ENCODE data around the gene FXYD3.
A peak's percentile ranks its signal among the peaks of the same experiment; 100 is the strongest.
"Not testable (repeated sequence)": the region's sequence is repeated elsewhere in the genome, so short reads cannot be mapped to it uniquely, and the experiment has no call there.

Gene FXYD3

GRCh38 chr19:35153129-35153522, 37.5 kb downstream of the FXYD3 start:
- H3K36me3 ChIP-seq (replicated peaks) = peaks cover 13% of the 10 kb centered on the region
- H3K27me3 ChIP-seq (ENCODE audit: low read depth); H3K9me3 ChIP-seq; in situ Hi-C loops (cut with MboI; ENCODE audit: low sequenced_read_pairs); DNase-seq (ENCODE audit: low spot score in 2 of 2); H3K4me3 ChIP-seq: not testable (repeated sequence)
- peaks cover 18% of the 10 kb centered on the region for H3K4me1 ChIP-seq

- H3K4me1 ChIP-seq = peaks cover 18% of the 10 kb centered on the region
- H3K9me3 ChIP-seq = no peaks in the 10 kb centered on the region
- no peaks in the 10 kb centered on the region for H3K27me3 ChIP-seq (ENCODE audit: low read depth)
- H3K4me3 ChIP-seq = peak overlapping the region; percentile 81
- H3K36me3 ChIP-seq (replicated peaks) = peaks cover 20% of the 10 kb centered on the region
- in situ Hi-C loops (cut with MboI; ENCODE audit: low sequenced_read_pairs) = no loop called here
- peak; percentile 59 to 85 for DNase-seq (ENCODE audit: low spot score in 2 of 2)
These were observed 38.3 kb downstream of the FXYD3 start for GRCh38 chr19:35153701-35154524.

- no peaks in the 10 kb centered on the region for H3K9me3 ChIP-seq
These were observed 39.1 kb downstream of the FXYD3 start, which contains the start of gene FXYD5 for GRCh38 chr19:35154525-35155406. Gene FXYD5, plus strand, starts transcription at chr19:35154735. Its CDS starts 816 bp downstream, at chr19:35155551.

GRCh38 chr19:35155441-35155840, 39.8 kb downstream of the FXYD3 start:
- H3K27me3 ChIP-seq (ENCODE audit: low read depth) = no peaks in the 10 kb centered on the region
- H3K36me3 ChIP-seq (replicated peaks) = peaks cover 34% of the 10 kb centered on the region
- in situ Hi-C loops (cut with MboI; ENCODE audit: low sequenced_read_pairs) = no loop called here
- peaks cover 18% of the 10 kb centered on the region for H3K4me1 ChIP-seq
- DNase-seq (ENCODE audit: low spot score in 2 of 2) = no peak
- peak overlapping the region; percentile 81 for H3K4me3 ChIP-seq
- no peaks in the 10 kb centered on the region for H3K9me3 ChIP-seq

More at GRCh38 chr19:35154525-35155406, 39.1 kb downstream of the FXYD3 start, which contains the start of gene FXYD5:
- Histone ChIP-seq H3K4me1 (peaks cover 18% of the 10 kb centered on the region), H3K36me3 (replicated peaks) (peaks cover 27% of the 10 kb centered on the region), H3K4me3 (peak within 1 kb of the TSS; percentile 81), H3K27me3 (ENCODE audit: low read depth) (no peaks in the 10 kb centered on the region)
- DNase-seq (ENCODE audit: low spot score in 2 of 2) = peak; percentile 58 to 82
- in situ Hi-C loops (cut with MboI; ENCODE audit: low sequenced_read_pairs) = no loop called here

GRCh38 chr19:35155981-35156672, 40.5 kb downstream of the FXYD3 start:
- no peak for DNase-seq (ENCODE audit: low spot score in 2 of 2)
- Histone ChIP-seq H3K36me3 (replicated peaks) (peaks cover 39% of the 10 kb centered on the region), H3K4me3 (peak overlapping the region; percentile 81), H3K4me1 (peaks cover 18% of the 10 kb centered on the region), H3K9me3 (no peaks in the 10 kb centered on the region), H3K27me3 (ENCODE audit: low read depth) (no peaks in the 10 kb centered on the region)
- in situ Hi-C loops (cut with MboI; ENCODE audit: low sequenced_read_pairs) = no loop called here

- Histone ChIP-seq H3K9me3 (no peaks in the 10 kb centered on the region), H3K36me3 (replicated peaks) (peaks cover 44% of the 10 kb centered on the region), H3K27me3 (ENCODE audit: low read depth) (no peaks in the 10 kb centered on the region), H3K4me3 (no peak overlapping the region), H3K4me1 (peaks cover 18% of the 10 kb centered on the region)
- in situ Hi-C loops (cut with MboI; ENCODE audit: low sequenced_read_pairs) = no loop called here
- DNase-seq (ENCODE audit: low spot score in 2 of 2) = no peak
These were observed 41.0 kb downstream of the FXYD3 start for GRCh38 chr19:35156673-35157014.

GRCh38 chr19:35157431-35157830, 41.8 kb downstream of the FXYD3 start:
- in situ Hi-C loops (cut with MboI; ENCODE audit: low sequenced_read_pairs) = no loop called here
- Histone ChIP-seq H3K36me3 (replicated peaks) (peaks cover 52% of the 10 kb centered on the region), H3K4me1 (peaks cover 18% of the 10 kb centered on the region), H3K27me3 (ENCODE audit: low read depth) (no peaks in the 10 kb centered on the region), H3K4me3 (no peak overlapping the region), H3K9me3 (no peaks in the 10 kb centered on the region)
- DNase-seq (ENCODE audit: low spot score in 2 of 2) = no peak

- H3K27me3 ChIP-seq (ENCODE audit: low read depth) = no peaks in the 10 kb centered on the region
- peaks cover 71% of the 10 kb centered on the region for H3K36me3 ChIP-seq (replicated peaks)
- DNase-seq (ENCODE audit: low spot score in 2 of 2) = no peak
- no peaks in the 10 kb centered on the region for H3K9me3 ChIP-seq
- in situ Hi-C loops (cut with MboI; ENCODE audit: low sequenced_read_pairs) = loop anchor here (5.0 kb wide), 1 partner anchor 88 kb away; the partner anchor contains the start of gene LSR
- no peak overlapping the region for H3K4me3 ChIP-seq
- 0 out of 2 replicates have a peak, but pooled peaks cover 3% of the 10 kb centered on the region for H3K4me1 ChIP-seq
These were observed 44.0 kb downstream of the FXYD3 start for GRCh38 chr19:35159606-35160005.

- peaks cover 77% of the 10 kb centered on the region for H3K36me3 ChIP-seq (replicated peaks)
- no peaks in the 10 kb centered on the region for H3K27me3 ChIP-seq (ENCODE audit: low read depth)
- DNase-seq (ENCODE audit: low spot score in 2 of 2) = no peak
- in situ Hi-C loops (cut with MboI; ENCODE audit: low sequenced_read_pairs) = loop anchor here (5.0 kb wide), 1 partner anchor 86 kb away; the partner anchor contains the start of gene LSR
- no peaks in the 10 kb centered on the region for H3K9me3 ChIP-seq
- H3K4me1 ChIP-seq = 0 out of 2 replicates have a peak, but pooled peaks cover 3% of the 10 kb centered on the region
- H3K4me3 ChIP-seq = no peak overlapping the region
These were observed 45.2 kb downstream of the FXYD3 start for GRCh38 chr19:35160629-35161433.

GRCh38 chr19:35161434-35161743, 45.8 kb downstream of the FXYD3 start:
- no peak for DNase-seq (ENCODE audit: low spot score in 2 of 2)
- peaks cover 83% of the 10 kb centered on the region for H3K36me3 ChIP-seq (replicated peaks)
- H3K9me3 ChIP-seq = no peaks in the 10 kb centered on the region
- H3K4me3 ChIP-seq = no peak overlapping the region
- H3K27me3 ChIP-seq (ENCODE audit: low read depth) = no peaks in the 10 kb centered on the region
- no peaks in the 10 kb centered on the region for H3K4me1 ChIP-seq
- in situ Hi-C loops (cut with MboI; ENCODE audit: low sequenced_read_pairs) = loop anchor here (5.0 kb wide), 1 partner anchor 86 kb away; the partner anchor contains the start of gene LSR

GRCh38 chr19:35162471-35163326, 47.1 kb downstream of the FXYD3 start:
- Histone ChIP-seq H3K27me3 (ENCODE audit: low read depth) (no peaks in the 10 kb centered on the region), H3K9me3 (no peaks in the 10 kb centered on the region), H3K4me3 (no peak overlapping the region), H3K36me3 (replicated peaks) (peaks cover 84% of the 10 kb centered on the region), H3K4me1 (no peaks in the 10 kb centered on the region)
- no peak for DNase-seq (ENCODE audit: low spot score in 2 of 2)
- in situ Hi-C loops (cut with MboI; ENCODE audit: low sequenced_read_pairs) = loop anchor here (5.0 kb wide), 1 partner anchor 85 kb away; the partner anchor contains the start of gene LSR

- in situ Hi-C loops (cut with MboI; ENCODE audit: low sequenced_read_pairs) = loop anchor here (5.0 kb wide), 1 partner anchor 83 kb away; the partner anchor contains the start of gene LSR
- no peak overlapping the region for H3K4me3 ChIP-seq
These were observed 48.8 kb downstream of the FXYD3 start for GRCh38 chr19:35164418-35164817.

More at GRCh38 chr19:35164418-35164817, 48.8 kb downstream of the FXYD3 start:
- no peaks in the 10 kb centered on the region for H3K27me3 ChIP-seq (ENCODE audit: low read depth)
- no peaks in the 10 kb centered on the region for H3K9me3 ChIP-seq
- no peaks in the 10 kb centered on the region for H3K4me1 ChIP-seq
- no peak for DNase-seq (ENCODE audit: low spot score in 2 of 2)
- peaks cover 71% of the 10 kb centered on the region for H3K36me3 ChIP-seq (replicated peaks)

Measured in HAP-1 (cell line).